Endothelial cell of umbilical vein (primary cell): Measurements from ENCODE around the gene RGS7. TPM values are rescaled to one million over a fixed set of nuclear protein-coding genes. Genes with fewer than 3 reads are reported as not detected.

Source experiments
- BruUV-seq: library from RNA; stranded (reverse); fragments of 400-500 nt; replicated peaks from 2 replicates; lab custom pipeline; 2021; lab: Mats Ljungman, UMichigan
- CTCF ChIA-PET: fragments of 300-600, 350-600 bp; sonication (Branson Sonifier 250); formaldehyde crosslinking; loops from one replicate; lab custom pipeline; 2021; ENCODE audit warnings: antibody characterized with exemption, inconsistent platforms; lab: Charles Lee
- POLR2A ChIA-PET: fragments of 300-600, 350-600 bp; sonication (Branson Sonifier 250); formaldehyde crosslinking; loops from one replicate; lab custom pipeline; 2021; ENCODE audit warnings: antibody characterized with exemption, inconsistent platforms; lab: Charles Lee
- DNase-seq: peaks from one replicate; pipeline ENCODE4 v3.0.0-alpha.2; 2011; ENCODE audit warnings: low read depth, low spot score
- FAIRE-seq: peaks from 2 replicates; lab custom pipeline; 2011; peaks lifted over from hg19 to GRCh38; lab: Jason Lieb, UNC
- H2AFZ ChIP-seq: 2 replicates; pipeline ENCODE4 v1.6.0; 2012; ENCODE audit warnings: low read depth, low read length, control low read depth, inconsistent platforms
- H3K27ac ChIP-seq: 2 replicates; pipeline ENCODE4 v1.5.1; 2011; ENCODE audit warnings: low read depth, mild to moderate bottlenecking, control low read depth, low read length, moderate library complexity; ENCODE audit not compliant: insufficient read depth
- H3K27me3 ChIP-seq, 2 experiments: 2 replicates each; pipeline versions ENCODE4 v1.6.0 to v1.6.1; 2011; ENCODE audit warnings: low read length in 2 of 2, mixed read lengths in 1 of 2; ENCODE audit not compliant: control insufficient read depth in 2 of 2, insufficient read depth in 2 of 2
- H3K36me3 ChIP-seq, 2 experiments: 2 replicates in 1 of 2; 3 replicates in 1 of 2; pipeline ENCODE4 v1.5.1; 2011; ENCODE audit warnings: low read length in 2 of 2, mild to moderate bottlenecking in 1 of 2, moderate library complexity in 1 of 2; ENCODE audit not compliant: control insufficient read depth in 2 of 2, insufficient read depth in 2 of 2; ENCODE audit errors: extremely low read depth in 1 of 2
- H3K4me1 ChIP-seq: 3 replicates; pipeline ENCODE4 v1.5.1; 2011; ENCODE audit warnings: mild to moderate bottlenecking, low read length; ENCODE audit not compliant: control insufficient read depth, insufficient read depth; ENCODE audit errors: extremely low read depth
- H3K4me2 ChIP-seq: 2 replicates; pipeline ENCODE4 v1.6.1; 2011; ENCODE audit warnings: low read length, control low read depth, mixed read lengths; ENCODE audit not compliant: insufficient read depth
- H3K4me3 ChIP-seq, 3 experiments: fragments of 200-600 bp in 1 of 3; sonication (generic), shearing (Covaris generic) in 1 of 3; replicated peaks in 1 of 3; 2 replicates each; pipeline ENCODE4 v1.5.1; 2011 to 2016; ENCODE audit warnings: control low read depth in 3 of 3, low read length in 3 of 3, mild to moderate bottlenecking in 2 of 3, inconsistent platforms in 1 of 3, low read depth in 1 of 3, moderate library complexity in 1 of 3; ENCODE audit not compliant: insufficient read depth in 1 of 3
- H3K79me2 ChIP-seq: 2 replicates; pipeline ENCODE4 v1.6.0; 2012; ENCODE audit warnings: low read length, inconsistent platforms; ENCODE audit not compliant: control insufficient read depth, insufficient read depth
- H3K9ac ChIP-seq: replicated peaks from 2 replicates; pipeline ENCODE3; 2011; ENCODE audit warnings: low read length, control low read depth; ENCODE audit not compliant: insufficient read depth; ENCODE audit errors: extremely low read depth
- H3K9me1 ChIP-seq: replicated peaks from 3 replicates; pipeline ENCODE4 v1.6.0; 2011; ENCODE audit warnings: mild to moderate bottlenecking, low read length; ENCODE audit not compliant: control insufficient read depth, insufficient read depth; ENCODE audit errors: extremely low read depth
- H3K9me3 ChIP-seq: replicated peaks from 2 replicates; pipeline ENCODE4 v1.5.1; 2012; ENCODE audit warnings: low read length, inconsistent platforms; ENCODE audit not compliant: control insufficient read depth, insufficient read depth
- H4K20me1 ChIP-seq: replicated peaks from 2 replicates; pipeline ENCODE3; 2011; ENCODE audit warnings: mild to moderate bottlenecking, low read length; ENCODE audit not compliant: control insufficient read depth, insufficient read depth; ENCODE audit errors: extremely low read depth
- CTCF ChIP-seq, 2 donors: IDR thresholded peaks; 1 replicate in 1 of 2; 2 replicates in 1 of 2; pipeline ENCODE4 v1.5.1; 2011; ENCODE audit warnings: low read length in 2 of 2, mild to moderate bottlenecking in 2 of 2, moderate library complexity in 2 of 2, control low read depth in 1 of 2, inconsistent platforms in 1 of 2, low read depth in 1 of 2; ENCODE audit not compliant: insufficient read depth in 1 of 2; ENCODE audit errors: extremely low read depth in 1 of 2
- EZH2 ChIP-seq: IDR thresholded peaks from 2 replicates; pipeline ENCODE4 v1.6.1; 2012; ENCODE audit warnings: borderline replicate concordance, low read depth, mild to moderate bottlenecking, moderate library complexity, low read length, inconsistent platforms; ENCODE audit not compliant: severe bottlenecking
- FOS ChIP-seq: IDR thresholded peaks from 2 replicates; pipeline ENCODE4 v1.6.1; 2011; ENCODE audit warnings: mild to moderate bottlenecking, low read length, moderate library complexity, borderline replicate concordance; ENCODE audit not compliant: insufficient read depth
- GATA2 ChIP-seq: IDR thresholded peaks from 2 replicates; pipeline ENCODE4 v1.7.0; 2011; ENCODE audit warnings: low read depth, mild to moderate bottlenecking, moderate library complexity, mixed read lengths, low read length; ENCODE audit not compliant: insufficient read length, insufficient read depth
- MAX ChIP-seq: IDR thresholded peaks from 2 replicates; pipeline ENCODE4 v1.6.1; 2011; ENCODE audit not compliant: insufficient read depth, insufficient read length
- POLR2A ChIP-seq: IDR thresholded peaks from 2 replicates; pipeline ENCODE4 v1.6.1; 2012; ENCODE audit warnings: low read depth, mild to moderate bottlenecking, control low read depth, low read length
- POLR2AphosphoS5 ChIP-seq: IDR thresholded peaks from 2 replicates; pipeline ENCODE4 v1.6.1; 2012; ENCODE audit warnings: low read depth, mild to moderate bottlenecking, control low read depth, low read length, moderate library complexity; ENCODE audit not compliant: insufficient read depth
- dilution Hi-C: fragments of 300-500 bp; cut with MboI; formaldehyde crosslinking; loops from one replicate; pipeline ENCODE4 v1.15.0; 2019; ENCODE audit warnings: low sequenced_read_pairs; ENCODE audit not compliant: extremely low pct_ligation_motif_present
- intact Hi-C: fragments of 100-400 bp; cut with micrococcal nuclease; formaldehyde crosslinking; loops from one replicate; pipeline ENCODE4 v1.10.0; 2022
- polyA plus RNA-seq, 4 experiments: library from polyadenylated mRNA; depleted of rRNA in 3 of 4; stranded (reverse) in 3 of 4; unstranded in 1 of 4; fragments of >200 nt; gene quantifications; 2 replicates each; pipeline versions ENCODE4 v1.2.1 to v1.2.3, GENCODE V29; 2011 to 2012; ENCODE audit warnings: missing spikeins in 1 of 4
- total RNA-seq: library from RNA; stranded (reverse); gene quantifications from 2 replicates; pipeline ENCODE4 v1.2.3, GENCODE V29; 2021

RGS7 gene
- total and polyA plus RNA-seq, 2 donors (not counting 3 experiments of a cell fraction or from before 2014, with no cell fraction given): 0.43 to 0.44 TPM

- TF ChIP-seq MAX: no peak
- Histone ChIP-seq H3K9me3 (no peaks in the 10 kb centered on the region), H4K20me1 (no peaks in the 10 kb centered on the region), H3K4me2 (no peak overlapping the region), H2AFZ (no peak overlapping the region), H3K4me1 (peaks cover 13% of the 10 kb centered on the region), H3K4me3 (no peak overlapping the region), H3K27ac (no peak overlapping the region), H3K79me2 (no peaks in the 10 kb centered on the region), H3K36me3 (no peaks in the 10 kb centered on the region), H3K9ac (no peak overlapping the region), H3K27me3 (no peaks in the 10 kb centered on the region), H3K9me1 (no peaks in the 10 kb centered on the region)
- ChIA-PET POLR2A (no interaction called here), CTCF (no interaction called here)
- intact Hi-C loops: no loop called here
- no peak for DNase-seq
- dilution Hi-C loops: no loop called here
- FAIRE-seq: no peak
- no TSS peak for BruUV-seq
Measured at GRCh38 chr1:240827786-240828185, 529.2 kb downstream of the RGS7 start.

GRCh38 chr1:240824238-240824637, 532.8 kb downstream of the RGS7 start:
- CTCF ChIA-PET: interaction anchor here (1.3 kb wide), 1 partner anchor 45 kb away, joined by 3 read pairs; no protein-coding TSS in a partner anchor
- FAIRE-seq (no peak), DNase-seq (no peak)
- Histone ChIP-seq H3K9me3 (no peaks in the 10 kb centered on the region), H2AFZ (no peak overlapping the region), H3K9me1 (no peaks in the 10 kb centered on the region), H3K27ac (no peak overlapping the region), H3K79me2 (no peaks in the 10 kb centered on the region), H3K27me3 (no peaks in the 10 kb centered on the region), H3K4me1 (no peaks in the 10 kb centered on the region), H3K36me3 (no peaks in the 10 kb centered on the region), H3K9ac (no peak overlapping the region), H3K4me3 (no peak overlapping the region), H4K20me1 (no peaks in the 10 kb centered on the region), H3K4me2 (no peak overlapping the region)
- intact Hi-C loops: no loop called here
- TF ChIP-seq POLR2AphosphoS5 (no peak), FOS (no peak), EZH2 (no peak), CTCF (IDR thresholded peaks at IDR 0.05; ENCODE audit: extremely low read depth in 1 of 2, insufficient read depth in 1 of 2, low read depth in 1 of 2, low read length in 2 of 2) (no peak), POLR2A (no peak), GATA2 (no peak), MAX (no peak)
- BruUV-seq: no TSS peak
- dilution Hi-C loops: no loop called here
- POLR2A ChIA-PET: no interaction called here
